SK-N-MC (cell line): Measurements from ENCODE around the gene C4A.
A peak's percentile ranks its signal among the peaks of the same experiment; 100 is the strongest.

ENCODE experiments used
- DNase-seq: peaks from one replicate; pipeline ENCODE4 v3.0.0-alpha.2; 2011; ENCODE audit warnings: low read depth, low spot score
- H3K27ac ChIP-seq: fragments of 200-600 bp; sonication (generic); 2 replicates; pipeline ENCODE4 v1.5.1; 2016; ENCODE audit warnings: mixed run types
- H3K36me3 ChIP-seq: fragments of 200-600 bp; sonication (generic); 2 replicates; pipeline ENCODE4 v1.6.1; 2017; ENCODE audit warnings: antibody characterized with exemption, low read length, mixed read lengths; ENCODE audit not compliant: insufficient read depth
- H3K4me3 ChIP-seq: fragments of 200-600 bp; sonication (generic); 2 replicates; pipeline ENCODE4 v1.5.1; 2016
- H3K9ac ChIP-seq: fragments of 200-600 bp; sonication (generic); 2 replicates; pipeline ENCODE4 v1.8.0; 2017; ENCODE audit warnings: mixed run types, mixed read lengths; ENCODE audit not compliant: insufficient read length
- H3K9me3 ChIP-seq: fragments of 200-600 bp; sonication (generic); 2 replicates; pipeline ENCODE4 v1.6.1; 2017; ENCODE audit warnings: low read depth, mild to moderate bottlenecking, antibody characterized with exemption, low read length, moderate library complexity, mixed read lengths
- EZH2 ChIP-seq: fragments of 200-600 bp; sonication (generic); IDR thresholded peaks from one replicate; pipeline ENCODE4 v1.6.1; 2017; ENCODE audit warnings: antibody characterized with exemption
- FOXP2 ChIP-seq: optimal IDR thresholded peaks from 2 replicates; pipeline ENCODE3; 2011; ENCODE audit warnings: mild to moderate bottlenecking, moderate library complexity; ENCODE audit not compliant: insufficient read depth; ENCODE audit errors: extremely low read length, control extremely low read depth
- POLR2AphosphoS5 ChIP-seq: IDR thresholded peaks from 2 replicates; pipeline ENCODE4 v1.6.1; 2012; ENCODE audit warnings: mild to moderate bottlenecking, low read depth, low read length, borderline replicate concordance

C4A gene

DNA sequence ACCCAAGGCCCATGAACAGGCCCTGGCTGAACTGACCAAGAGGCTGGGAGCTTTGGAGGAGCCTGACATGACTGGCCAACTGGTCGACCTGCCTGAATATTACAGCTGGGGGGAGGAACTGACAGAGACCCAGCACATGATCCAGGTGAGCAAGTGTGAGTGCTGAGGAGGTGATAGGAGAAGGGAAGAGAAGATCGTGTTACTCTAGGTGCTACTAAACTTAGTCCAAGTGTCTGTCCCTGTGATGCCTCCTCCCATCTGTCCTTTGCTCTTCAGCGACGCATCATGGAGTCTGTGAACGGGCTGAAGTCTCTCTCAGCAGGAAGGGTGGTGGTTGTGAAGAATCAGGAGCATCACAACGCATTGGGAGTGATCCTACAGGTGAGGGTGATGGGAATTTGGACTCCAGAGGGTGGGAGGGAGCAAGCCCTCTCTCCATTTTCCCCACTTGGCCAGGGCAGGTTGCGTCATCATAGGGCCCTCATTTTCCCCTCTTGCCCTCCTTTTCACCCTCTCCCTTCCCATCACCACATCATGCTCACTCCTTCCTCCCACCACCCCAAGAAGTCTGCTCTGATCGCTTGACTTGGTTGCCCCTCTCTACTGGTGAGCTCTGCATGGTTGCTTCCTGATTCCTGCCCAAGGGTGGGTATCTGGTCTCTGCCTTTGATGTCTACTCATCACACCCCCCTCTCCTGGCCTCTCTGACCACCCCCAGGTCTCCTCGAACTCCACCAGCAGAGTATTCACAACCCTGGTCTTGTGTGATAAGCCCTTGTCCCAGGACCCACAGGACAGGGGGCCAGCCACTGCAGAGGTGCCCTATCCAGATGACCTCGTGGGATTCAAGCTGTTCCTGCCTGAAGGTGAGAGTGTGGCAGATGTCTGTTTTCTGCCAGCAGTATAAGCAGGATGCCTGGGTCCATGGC is 14.6 kb upstream of the C4A start:
- Histone ChIP-seq H3K9me3 (no peaks in the 10 kb centered on the region), H3K4me3 (no peak overlapping the region), H3K27ac (no peak overlapping the region), H3K36me3 (peaks cover 63% of the 10 kb centered on the region; the same call in 1 of the 2 replicates), H3K9ac (no peak overlapping the region)
- TF ChIP-seq POLR2AphosphoS5 (no peak), EZH2 (no peak), FOXP2 (no peak)
- no peak for DNase-seq

DNA sequence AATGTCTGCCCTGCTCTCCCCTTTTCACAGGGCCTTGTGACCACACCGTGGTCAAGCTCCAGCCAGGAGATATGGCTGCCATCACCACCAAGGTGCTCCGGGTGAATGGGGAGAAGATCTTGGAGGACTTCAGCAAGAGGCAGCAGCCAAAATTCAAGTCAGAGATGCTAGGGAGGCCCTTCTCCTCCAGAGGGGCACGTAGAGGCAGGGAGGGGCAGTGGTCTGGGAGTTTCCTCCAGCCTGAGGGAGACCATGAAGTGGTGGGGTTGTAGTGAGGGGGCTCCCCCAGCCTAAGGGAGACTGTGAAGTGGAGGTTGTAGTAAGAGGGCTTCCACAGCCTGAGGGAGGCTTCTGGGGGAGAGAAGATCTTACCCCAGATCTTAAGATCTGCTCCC is 13.9 kb upstream of the C4A start:
- DNase-seq, result no peak
- H3K36me3 ChIP-seq, result peaks cover 56% of the 10 kb centered on the region; the same call in 1 of the 2 replicates
- no peak overlapping the region for H3K4me3 ChIP-seq
- no peaks in the 10 kb centered on the region for H3K9me3 ChIP-seq
- TF ChIP-seq POLR2AphosphoS5, result no peak
- TF ChIP-seq EZH2, result no peak
- TF ChIP-seq FOXP2, result no peak
- no peak overlapping the region for H3K9ac ChIP-seq
- no peak overlapping the region for H3K27ac ChIP-seq

DNA sequence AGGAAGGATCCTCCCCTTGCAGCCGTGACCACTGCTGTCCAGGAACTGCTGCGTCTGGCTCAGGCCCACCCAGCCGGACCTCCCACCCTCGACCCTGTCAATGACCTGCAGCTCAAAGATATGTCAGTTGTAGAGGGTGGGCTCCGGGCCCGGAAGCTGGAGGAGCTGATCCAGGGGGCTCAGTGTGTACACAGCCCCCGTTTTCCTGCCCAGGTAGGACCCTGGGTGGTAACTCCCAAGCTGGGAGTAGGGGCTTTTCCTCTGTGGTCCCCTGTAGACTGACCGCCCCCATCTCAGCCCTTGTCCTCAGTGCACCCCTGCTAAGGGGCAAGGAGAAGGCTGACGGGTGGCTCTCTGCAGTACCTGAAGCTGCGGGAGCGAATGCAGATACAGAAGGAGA is 13.5 kb upstream of the C4A start:
- no peak overlapping the region for H3K27ac ChIP-seq
- no peaks in the 10 kb centered on the region for H3K9me3 ChIP-seq
- no peak for TF ChIP-seq FOXP2
- TF ChIP-seq POLR2AphosphoS5, result no peak
- no peak for TF ChIP-seq EZH2
- no peak overlapping the region for H3K4me3 ChIP-seq
- H3K36me3 ChIP-seq, result peaks cover 54% of the 10 kb centered on the region; the same call in 1 of the 2 replicates
- DNase-seq, result no peak
- no peak overlapping the region for H3K9ac ChIP-seq

DNA sequence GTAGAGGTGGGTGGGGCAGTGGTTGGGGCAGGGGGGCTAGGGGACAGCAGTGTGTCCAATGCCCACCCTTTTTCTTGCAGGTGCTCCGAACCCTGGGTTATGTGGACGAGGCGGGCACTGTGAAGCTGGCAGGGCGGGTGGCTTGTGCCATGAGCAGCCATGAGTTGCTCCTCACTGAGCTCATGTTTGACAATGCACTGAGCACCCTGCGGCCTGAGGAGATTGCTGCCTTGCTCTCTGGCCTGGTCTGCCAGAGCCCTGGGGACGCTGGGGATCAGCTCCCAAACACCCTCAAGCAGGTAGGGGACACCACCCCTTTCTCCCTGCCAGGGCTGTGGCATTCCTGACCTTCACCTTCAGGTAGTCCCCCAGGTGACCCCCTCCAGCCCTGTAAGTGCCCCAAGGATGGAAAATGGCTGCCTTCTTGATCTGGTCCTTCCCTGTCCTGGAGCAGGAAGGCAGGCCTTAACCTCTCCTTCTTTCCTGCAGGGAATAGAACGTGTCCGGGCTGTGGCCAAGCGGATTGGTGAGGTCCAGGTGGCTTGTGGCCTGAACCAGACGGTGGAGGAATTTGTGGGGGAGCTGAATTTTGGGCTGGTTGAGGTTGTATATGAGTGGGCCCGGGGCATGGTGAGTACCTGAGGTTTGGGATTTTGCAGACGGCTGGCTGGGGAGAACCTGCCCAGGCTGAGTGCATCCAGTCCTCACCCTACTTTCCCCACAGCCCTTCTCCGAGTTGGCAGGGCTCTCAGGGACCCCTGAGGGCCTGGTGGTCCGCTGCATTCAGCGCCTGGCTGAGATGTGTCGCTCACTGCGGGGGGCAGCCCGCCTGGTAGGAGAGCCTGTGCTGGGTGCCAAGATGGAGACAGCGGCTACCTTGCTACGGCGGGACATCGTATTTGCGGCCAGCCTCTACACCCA is 12.8 kb upstream of the C4A start:
- Histone ChIP-seq H3K9ac (no peak overlapping the region), H3K27ac (peak overlapping the region; percentile 36; the same call in 1 of the 2 replicates), H3K9me3 (no peaks in the 10 kb centered on the region), H3K4me3 (no peak overlapping the region), H3K36me3 (peaks cover 48% of the 10 kb centered on the region; the same call in 1 of the 2 replicates)
- DNase-seq, result no peak
- TF ChIP-seq FOXP2, result no peak
- TF ChIP-seq POLR2AphosphoS5, result no peak; the same call in 1 of the 2 replicates
- TF ChIP-seq EZH2, result no peak

DNA sequence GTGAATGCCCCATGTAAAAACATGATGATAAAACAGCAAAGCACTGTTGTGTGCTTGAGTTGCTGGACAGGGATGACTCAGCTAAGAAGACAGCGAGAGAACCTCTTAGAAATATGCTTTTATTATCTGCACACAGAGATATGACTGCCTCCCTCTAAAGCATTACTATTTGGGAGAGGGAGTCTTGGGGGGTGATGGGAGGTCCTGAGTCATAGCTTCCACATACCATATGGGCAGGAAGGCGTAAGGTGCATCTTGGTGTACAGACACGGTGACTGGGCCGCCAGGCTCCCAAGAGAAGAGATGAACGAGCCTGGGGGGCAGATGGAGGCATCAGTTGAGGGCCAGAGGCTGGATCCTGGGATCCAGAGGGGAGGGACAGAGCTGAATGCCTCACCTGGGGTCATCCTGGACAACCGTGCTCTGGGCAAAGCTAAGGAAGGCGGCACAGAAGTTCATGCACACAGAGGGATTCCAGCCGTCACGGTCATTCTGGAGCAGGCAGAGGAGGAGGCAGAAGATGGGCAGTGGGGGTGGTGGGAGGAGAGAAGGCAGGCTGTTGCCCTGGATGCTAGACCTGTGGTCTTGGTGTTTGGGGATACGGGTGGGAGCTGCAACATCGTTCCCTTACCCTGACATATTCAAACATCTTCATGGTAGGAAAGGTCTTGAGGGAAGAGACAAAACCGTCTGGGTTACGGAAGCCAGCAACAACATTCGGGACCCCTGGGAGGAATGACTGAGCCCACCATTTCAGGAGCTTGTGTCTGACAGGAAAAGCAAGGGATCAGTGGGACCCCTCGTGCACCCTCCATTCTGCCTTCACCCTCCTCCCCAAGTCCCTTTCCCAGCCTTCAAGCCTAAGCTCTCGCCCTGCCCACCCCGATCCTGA is 11.9 kb upstream of the C4A start:
- Histone ChIP-seq H3K4me3 (peak overlapping the region; percentile 89), H3K9me3 (no peaks in the 10 kb centered on the region), H3K9ac (peak overlapping the region; percentile 89), H3K27ac (peak overlapping the region; percentile 36; the same call in 1 of the 2 replicates), H3K36me3 (peaks cover 42% of the 10 kb centered on the region; the same call in 1 of the 2 replicates)
- no peak for DNase-seq
- TF ChIP-seq POLR2AphosphoS5 (no peak), EZH2 (no peak), FOXP2 (no peak)

DNA sequence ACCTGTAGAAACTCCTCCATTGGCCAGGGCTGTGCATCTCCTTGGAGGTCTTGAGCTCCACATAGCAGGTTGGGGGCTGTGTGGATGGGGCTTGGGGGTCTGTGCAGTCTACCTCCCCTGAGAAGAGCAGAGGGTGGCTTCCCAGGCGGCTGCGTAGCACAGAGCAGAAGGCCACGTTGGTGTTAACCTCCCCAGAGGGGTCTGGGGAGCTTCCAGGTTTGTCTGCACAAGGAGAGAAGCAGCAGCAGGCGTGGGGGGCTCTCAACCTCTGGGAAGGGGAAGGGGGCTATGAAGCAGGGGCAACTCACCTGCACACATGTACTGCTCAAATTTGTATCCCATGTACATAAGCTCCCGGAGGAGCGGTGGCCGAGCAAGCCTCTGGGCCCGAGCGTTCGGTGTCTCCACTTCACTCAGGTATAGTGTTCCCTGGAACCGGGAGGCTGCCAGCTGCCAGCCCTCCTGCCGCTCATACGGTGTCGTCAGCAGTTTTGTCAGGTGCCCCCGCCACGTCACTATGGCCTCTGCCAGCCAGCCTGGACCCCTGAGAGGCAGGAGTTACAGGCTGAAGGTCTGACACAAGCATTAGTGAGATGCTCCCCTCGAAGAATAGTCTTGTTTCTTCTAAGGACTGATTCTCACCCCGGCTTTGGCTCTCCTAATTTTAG is 11.1 kb upstream of the C4A start:
- H3K4me3 ChIP-seq, result peak overlapping the region; percentile 89
- peaks cover 39% of the 10 kb centered on the region; the same call in 1 of the 2 replicates for H3K36me3 ChIP-seq
- H3K9ac ChIP-seq, result peak overlapping the region; percentile 89
- peak; percentile 67 for TF ChIP-seq POLR2AphosphoS5
- no peak for TF ChIP-seq FOXP2
- no peak for DNase-seq
- no peaks in the 10 kb centered on the region for H3K9me3 ChIP-seq
- H3K27ac ChIP-seq, result peak overlapping the region; percentile 89; the same call in 1 of the 2 replicates
